SHP77 treated with DMSO at 0.1 percent for 48 hours (cell line): ENCODE results near the gene ARHGEF38.
A peak's percentile ranks its signal among the peaks of the same experiment; 100 is the strongest.
"Not testable (repeated sequence)": the region's sequence is repeated elsewhere in the genome, so short reads cannot be mapped to it uniquely, and the experiment has no call there.

Experiments used
- DNase-seq: peaks from one replicate; lab custom pipeline; 2025; lab: John Stamatoyannopoulos, UW

ARHGEF38 gene

GRCh38 chr4:105609819-105610218, 57.4 kb downstream of the ARHGEF38 start:
- not testable (repeated sequence) for DNase-seq

GRCh38 chr4:105613306-105613705, 60.9 kb downstream of the ARHGEF38 start:
- no peak for DNase-seq

GRCh38 chr4:105619188-105619931, 66.9 kb downstream of the ARHGEF38 start:
- peak; percentile 75 for DNase-seq

GRCh38 chr4:105620640-105621323, 68.4 kb downstream of the ARHGEF38 start:
- no peak for DNase-seq

- DNase-seq: no peak
Observed at GRCh38 chr4:105622269-105622668, 69.8 kb downstream of the ARHGEF38 start.

- no peak for DNase-seq
Observed at GRCh38 chr4:105623099-105623498, 70.7 kb downstream of the ARHGEF38 start.

- DNase-seq: no peak
Observed at GRCh38 chr4:105624530-105624929, 72.1 kb downstream of the ARHGEF38 start.

GRCh38 chr4:105625214-105625613, 72.8 kb downstream of the ARHGEF38 start:
- no peak for DNase-seq

- no peak for DNase-seq
Observed at GRCh38 chr4:105626846-105627245, 74.4 kb downstream of the ARHGEF38 start.

- DNase-seq: no peak
Observed at GRCh38 chr4:105627620-105628019, 75.2 kb downstream of the ARHGEF38 start.

- DNase-seq: no peak
Observed at GRCh38 chr4:105630670-105631655, 78.5 kb downstream of the ARHGEF38 start.

GRCh38 chr4:105631818-105632400, 79.5 kb downstream of the ARHGEF38 start:
- DNase-seq: no peak

GRCh38 chr4:105632599-105632998, 80.2 kb downstream of the ARHGEF38 start:
- no peak for DNase-seq

- DNase-seq: no peak
Observed at GRCh38 chr4:105633241-105633640, 80.8 kb downstream of the ARHGEF38 start.

GRCh38 chr4:105634402-105635080, 82.1 kb downstream of the ARHGEF38 start:
- no peak for DNase-seq

GRCh38 chr4:105637408-105638176, 85.2 kb downstream of the ARHGEF38 start:
- peak; percentile 45 for DNase-seq

GRCh38 chr4:105641845-105642244, 89.4 kb downstream of the ARHGEF38 start:
- no peak for DNase-seq

GRCh38 chr4:105644257-105644656, 91.8 kb downstream of the ARHGEF38 start:
- no peak for DNase-seq

GRCh38 chr4:105645440-105645839, 93.0 kb downstream of the ARHGEF38 start:
- DNase-seq: no peak

- DNase-seq: no peak
Observed at GRCh38 chr4:105650190-105650589, 97.8 kb downstream of the ARHGEF38 start.

GRCh38 chr4:105651884-105652283, 99.5 kb downstream of the ARHGEF38 start:
- no peak for DNase-seq
